ENCODE data around the gene GPC5. TPM values are rescaled to one million over a fixed set of nuclear protein-coding genes. Genes with fewer than 3 reads are reported as not detected.
"Not testable (repeated sequence)": the region's sequence is repeated elsewhere in the genome, so short reads cannot be mapped to it uniquely, and the experiment has no call there.

Gene GPC5
- total RNA-seq, 1 experiment from 2014 or later: not detected

DNA sequence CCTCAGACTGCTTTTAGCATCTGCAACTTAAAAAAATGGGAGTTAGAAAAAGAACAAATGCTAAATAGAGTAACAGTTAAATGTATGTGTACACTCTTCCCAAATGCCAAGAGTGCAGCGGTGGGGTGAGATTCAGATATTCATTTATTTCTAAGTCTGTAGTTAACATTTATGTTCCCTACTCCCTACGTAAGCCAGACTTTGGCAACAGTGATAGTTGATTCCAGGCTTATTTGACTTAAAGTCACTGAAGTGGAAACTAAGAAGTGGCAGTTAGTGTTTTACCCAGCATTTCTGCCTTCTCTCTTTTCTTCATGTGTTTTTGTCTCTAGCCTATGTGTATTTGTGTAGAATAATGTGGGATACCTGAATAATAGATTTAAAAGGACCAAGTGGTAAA lies 46.4 kb upstream of the GPC5 start:
- no peaks in the 10 kb centered on the region for H3K9me3 Mint-ChIP-seq (ENCODE audit: low read depth, unreplicated experiment)
- peaks cover 48% of the 10 kb centered on the region for H3K36me3 Mint-ChIP-seq (ENCODE audit: insufficient read depth, unreplicated experiment)
- H3K4me3 Mint-ChIP-seq (ENCODE audit: low read depth, unreplicated experiment): peak overlapping the region; percentile 49
- intact Hi-C loops (cut with micrococcal nuclease; ENCODE audit: unreplicated experiment): no loop called here
- no TSS peak for BruUV-seq (replicated peaks)
- peaks cover 7% of the 10 kb centered on the region for H3K4me1 Mint-ChIP-seq (ENCODE audit: low read depth, unreplicated experiment)
- TF ChIP-seq, protein P1, sequence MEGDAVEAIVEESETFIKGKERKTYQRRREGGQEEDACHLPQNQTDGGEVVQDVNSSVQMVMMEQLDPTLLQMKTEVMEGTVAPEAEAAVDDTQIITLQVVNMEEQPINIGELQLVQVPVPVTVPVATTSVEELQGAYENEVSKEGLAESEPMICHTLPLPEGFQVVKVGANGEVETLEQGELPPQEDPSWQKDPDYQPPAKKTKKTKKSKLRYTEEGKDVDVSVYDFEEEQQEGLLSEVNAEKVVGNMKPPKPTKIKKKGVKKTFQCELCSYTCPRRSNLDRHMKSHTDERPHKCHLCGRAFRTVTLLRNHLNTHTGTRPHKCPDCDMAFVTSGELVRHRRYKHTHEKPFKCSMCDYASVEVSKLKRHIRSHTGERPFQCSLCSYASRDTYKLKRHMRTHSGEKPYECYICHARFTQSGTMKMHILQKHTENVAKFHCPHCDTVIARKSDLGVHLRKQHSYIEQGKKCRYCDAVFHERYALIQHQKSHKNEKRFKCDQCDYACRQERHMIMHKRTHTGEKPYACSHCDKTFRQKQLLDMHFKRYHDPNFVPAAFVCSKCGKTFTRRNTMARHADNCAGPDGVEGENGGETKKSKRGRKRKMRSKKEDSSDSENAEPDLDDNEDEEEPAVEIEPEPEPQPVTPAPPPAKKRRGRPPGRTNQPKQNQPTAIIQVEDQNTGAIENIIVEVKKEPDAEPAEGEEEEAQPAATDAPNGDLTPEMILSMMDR (IDR thresholded peaks at IDR 0.05; ENCODE audit: unreplicated experiment): no peak
- DNase-seq: no peak
- H3K27ac Mint-ChIP-seq (ENCODE audit: unreplicated experiment): no peak overlapping the region
- CTCF ChIA-PET: no interaction called here
- no peaks in the 10 kb centered on the region for H3K27me3 Mint-ChIP-seq (ENCODE audit: unreplicated experiment)

GRCh38 chr13:91352891-91353290 lies 45.5 kb upstream of the GPC5 start:
- peaks cover 10% of the 10 kb centered on the region for H3K4me1 Mint-ChIP-seq (ENCODE audit: low read depth, unreplicated experiment)
- DNase-seq; H3K9me3 Mint-ChIP-seq (ENCODE audit: low read depth, unreplicated experiment); BruUV-seq (replicated peaks); H3K4me3 Mint-ChIP-seq (ENCODE audit: low read depth, unreplicated experiment); intact Hi-C loops (cut with micrococcal nuclease; ENCODE audit: unreplicated experiment); H3K27me3 Mint-ChIP-seq (ENCODE audit: unreplicated experiment); H3K27ac Mint-ChIP-seq (ENCODE audit: unreplicated experiment); CTCF ChIA-PET: not testable (repeated sequence)
- H3K36me3 Mint-ChIP-seq (ENCODE audit: insufficient read depth, unreplicated experiment): peaks cover 41% of the 10 kb centered on the region

DNA sequence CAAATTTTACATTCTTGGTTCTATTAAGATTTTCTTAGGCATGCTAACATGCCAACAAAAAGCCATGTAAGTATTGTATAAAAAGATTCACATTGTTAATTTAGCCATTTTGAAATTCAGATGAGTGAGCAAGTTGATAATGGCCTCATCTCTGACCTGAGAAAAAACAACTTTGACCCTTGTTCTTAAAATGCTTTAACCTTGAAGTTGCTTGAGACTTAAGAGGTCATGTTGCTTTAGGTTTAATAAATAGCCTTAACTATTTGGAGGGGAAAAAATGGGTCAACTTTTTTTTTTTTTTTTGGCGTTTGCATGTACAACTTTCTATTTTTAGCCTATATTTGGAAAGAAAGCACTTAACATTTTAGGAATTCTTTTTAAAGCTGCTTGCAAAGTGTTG lies 44.9 kb upstream of the GPC5 start:
- Mint-ChIP-seq H3K36me3 (ENCODE audit: insufficient read depth, unreplicated experiment) (peaks cover 36% of the 10 kb centered on the region), H3K4me3 (ENCODE audit: low read depth, unreplicated experiment) (no peak overlapping the region), H3K27ac (ENCODE audit: unreplicated experiment) (no peak overlapping the region), H3K27me3 (ENCODE audit: unreplicated experiment) (no peaks in the 10 kb centered on the region), H3K4me1 (ENCODE audit: low read depth, unreplicated experiment) (peaks cover 10% of the 10 kb centered on the region), H3K9me3 (ENCODE audit: low read depth, unreplicated experiment) (no peaks in the 10 kb centered on the region)
- intact Hi-C loops (cut with micrococcal nuclease; ENCODE audit: unreplicated experiment): no loop called here
- BruUV-seq (replicated peaks): no TSS peak
- no peak for DNase-seq
- TF ChIP-seq, protein P1 (IDR thresholded peaks at IDR 0.05; ENCODE audit: unreplicated experiment): no peak
- CTCF ChIA-PET: no interaction called here

GRCh38 chr13:91355099-91355825 lies 43.2 kb upstream of the GPC5 start:
- no peaks in the 10 kb centered on the region for H3K27me3 Mint-ChIP-seq (ENCODE audit: unreplicated experiment)
- H3K4me1 Mint-ChIP-seq (ENCODE audit: low read depth, unreplicated experiment): peaks cover 10% of the 10 kb centered on the region
- no peak overlapping the region for H3K4me3 Mint-ChIP-seq (ENCODE audit: low read depth, unreplicated experiment)
- no peak for DNase-seq
- intact Hi-C loops (cut with micrococcal nuclease; ENCODE audit: unreplicated experiment): no loop called here
- TF ChIP-seq, protein P1 (IDR thresholded peaks at IDR 0.05; ENCODE audit: unreplicated experiment): no peak
- H3K36me3 Mint-ChIP-seq (ENCODE audit: insufficient read depth, unreplicated experiment): peaks cover 27% of the 10 kb centered on the region
- H3K9me3 Mint-ChIP-seq (ENCODE audit: low read depth, unreplicated experiment): no peaks in the 10 kb centered on the region
- no peak overlapping the region for H3K27ac Mint-ChIP-seq (ENCODE audit: unreplicated experiment)
- no TSS peak for BruUV-seq (replicated peaks)
- CTCF ChIA-PET: no interaction called here
